NCI-H460 (cell line): ENCODE results near the gene IGHMBP2. TPM values are rescaled to one million over a fixed set of nuclear protein-coding genes. Genes with fewer than 3 reads are reported as not detected.

ENCODE experiments used
- DNase-seq: peaks from one replicate; pipeline ENCODE4 v3.0.0-alpha.2; 2016; ENCODE audit warnings: low read depth; ENCODE audit errors: extremely low read depth
- total RNA-seq: library from RNA; depleted of rRNA; stranded (reverse); fragments of >200 nt; shearing (Covaris generic); gene quantifications from 2 replicates; pipeline ENCODE4 v1.2.3, GENCODE V29; 2014

The IGHMBP2 gene
- total RNA-seq, 1 experiment from 2014 or later = 8.3 TPM

DNA sequence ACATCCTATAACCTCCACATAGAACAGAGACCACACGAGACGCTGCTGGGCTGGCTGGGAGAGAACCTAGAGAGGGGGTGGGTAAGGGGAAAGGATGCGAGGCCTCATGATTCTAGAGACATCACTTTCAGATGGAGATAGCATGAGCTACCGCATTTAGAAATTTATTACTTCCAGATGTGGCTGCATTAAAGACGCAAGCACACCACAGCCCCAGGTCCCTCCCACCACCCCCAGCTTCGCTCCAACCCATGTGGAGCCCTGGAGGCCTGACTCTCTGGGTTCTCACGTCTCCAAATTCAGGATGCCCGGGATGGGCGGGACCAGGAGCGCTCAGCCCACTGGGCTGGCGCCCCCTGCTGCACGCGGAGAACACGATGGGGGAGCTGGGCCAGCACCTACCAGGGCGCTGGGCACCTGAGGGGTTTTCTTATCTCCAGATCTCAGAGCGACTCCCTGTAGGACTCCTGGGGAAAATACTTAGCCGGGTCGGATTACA is 13.7 kb upstream of the IGHMBP2 start:
- no peak for DNase-seq

DNA sequence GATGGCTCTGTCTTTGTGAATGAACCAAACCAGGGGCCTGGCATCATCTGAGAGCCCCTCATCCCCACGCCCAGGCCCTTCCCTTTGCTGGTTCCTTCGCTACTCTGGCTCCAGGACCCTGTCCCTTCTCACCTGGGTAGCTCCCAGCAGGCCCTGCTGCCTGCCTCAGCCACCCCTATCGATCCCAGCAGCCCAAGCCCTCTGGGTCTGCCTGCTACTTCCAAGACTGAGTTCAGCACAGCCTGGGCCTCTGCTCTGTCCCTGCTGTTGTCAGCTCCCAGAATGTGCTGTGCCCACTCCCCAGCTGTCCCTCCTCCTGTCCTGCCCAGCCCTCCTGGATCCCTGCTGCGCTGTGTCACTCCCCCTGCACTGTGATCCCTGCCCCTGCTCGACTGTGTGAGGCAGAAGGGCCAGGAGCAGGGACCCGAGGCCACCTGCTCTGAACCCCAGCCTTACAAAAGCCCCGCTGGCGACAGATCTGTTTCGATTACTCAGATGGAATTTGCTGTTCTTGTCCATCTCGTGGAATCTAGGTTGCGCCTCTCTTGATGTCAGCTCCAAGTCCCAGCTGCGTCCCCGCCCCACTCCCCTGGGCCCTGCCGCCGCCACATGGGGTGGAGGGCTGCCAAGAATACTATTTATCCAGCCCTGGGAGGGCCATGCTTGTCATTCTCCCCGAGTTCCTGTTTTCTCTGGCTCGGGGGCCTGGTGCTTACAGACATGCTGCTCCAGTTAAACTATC is 13.0 kb upstream of the IGHMBP2 start:
- DNase-seq = peak; percentile 23

DNA sequence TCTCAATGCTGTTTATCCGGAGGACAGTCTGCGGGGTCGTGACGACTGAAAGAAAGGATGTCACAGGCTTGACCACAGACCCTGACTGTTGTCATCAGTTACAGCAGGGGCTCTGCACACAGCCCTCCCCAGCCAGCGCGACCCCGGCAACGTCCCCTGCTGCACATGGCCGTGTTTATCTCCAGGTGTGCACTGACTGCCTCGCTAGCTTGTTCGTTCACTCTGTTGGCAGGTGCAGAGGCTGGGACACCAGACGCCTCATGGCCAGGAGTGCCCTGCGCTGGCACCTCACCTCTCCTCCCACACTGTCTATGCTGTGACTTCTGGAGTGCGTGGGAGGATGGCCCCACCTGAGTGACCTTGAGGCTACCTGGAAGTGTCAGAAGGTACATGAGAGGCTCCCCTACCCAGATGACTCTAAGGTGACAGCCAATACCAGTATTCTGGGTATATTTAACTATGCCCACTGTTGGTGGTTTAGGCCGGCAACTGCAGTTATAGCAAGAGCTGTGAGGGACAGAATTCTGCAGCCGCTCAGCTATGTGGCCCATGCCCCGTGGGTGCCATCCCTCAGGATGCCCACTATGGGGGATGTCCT is 12.2 kb upstream of the IGHMBP2 start:
- DNase-seq = no peak

DNA sequence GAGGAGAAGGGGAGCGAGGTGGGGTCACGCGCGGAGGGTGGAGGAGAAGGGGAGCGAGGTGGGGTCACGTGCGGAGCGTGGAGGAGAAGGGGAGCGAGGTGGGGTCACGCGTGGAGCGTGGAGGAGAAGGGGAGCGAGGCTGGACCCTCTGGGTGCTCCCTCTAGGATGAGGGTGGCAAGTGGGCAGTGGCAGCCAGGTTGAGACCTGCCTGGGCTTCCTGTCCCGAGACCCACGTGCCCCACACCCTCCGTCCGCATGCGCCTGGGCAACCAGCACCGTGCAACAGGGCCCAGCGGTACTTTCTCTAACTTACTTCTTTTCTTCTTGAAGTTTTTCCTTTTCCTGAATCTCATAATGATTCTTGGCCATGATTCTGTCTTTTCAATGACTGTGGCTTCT is 11.1 kb upstream of the IGHMBP2 start:
- DNase-seq = no peak

DNA sequence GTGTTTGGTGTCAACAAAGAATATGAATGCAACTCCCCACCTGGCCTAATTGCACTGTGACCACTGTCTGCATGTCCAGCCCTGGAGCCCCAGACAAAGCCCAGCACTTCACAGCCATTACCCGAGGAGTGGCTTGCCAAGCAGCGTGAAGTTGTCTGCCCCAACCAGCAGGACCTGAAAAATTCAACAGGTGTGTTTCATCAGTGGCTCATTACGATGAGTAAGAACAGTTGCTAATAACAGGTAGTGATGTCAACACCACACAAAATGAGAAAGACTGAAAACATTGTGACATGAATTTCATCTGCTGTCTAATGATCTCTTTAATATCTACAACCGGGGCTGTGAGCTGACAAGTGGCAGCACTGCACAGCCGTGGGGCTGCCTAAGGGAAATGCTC is 10.4 kb upstream of the IGHMBP2 start:
- no peak for DNase-seq

DNA sequence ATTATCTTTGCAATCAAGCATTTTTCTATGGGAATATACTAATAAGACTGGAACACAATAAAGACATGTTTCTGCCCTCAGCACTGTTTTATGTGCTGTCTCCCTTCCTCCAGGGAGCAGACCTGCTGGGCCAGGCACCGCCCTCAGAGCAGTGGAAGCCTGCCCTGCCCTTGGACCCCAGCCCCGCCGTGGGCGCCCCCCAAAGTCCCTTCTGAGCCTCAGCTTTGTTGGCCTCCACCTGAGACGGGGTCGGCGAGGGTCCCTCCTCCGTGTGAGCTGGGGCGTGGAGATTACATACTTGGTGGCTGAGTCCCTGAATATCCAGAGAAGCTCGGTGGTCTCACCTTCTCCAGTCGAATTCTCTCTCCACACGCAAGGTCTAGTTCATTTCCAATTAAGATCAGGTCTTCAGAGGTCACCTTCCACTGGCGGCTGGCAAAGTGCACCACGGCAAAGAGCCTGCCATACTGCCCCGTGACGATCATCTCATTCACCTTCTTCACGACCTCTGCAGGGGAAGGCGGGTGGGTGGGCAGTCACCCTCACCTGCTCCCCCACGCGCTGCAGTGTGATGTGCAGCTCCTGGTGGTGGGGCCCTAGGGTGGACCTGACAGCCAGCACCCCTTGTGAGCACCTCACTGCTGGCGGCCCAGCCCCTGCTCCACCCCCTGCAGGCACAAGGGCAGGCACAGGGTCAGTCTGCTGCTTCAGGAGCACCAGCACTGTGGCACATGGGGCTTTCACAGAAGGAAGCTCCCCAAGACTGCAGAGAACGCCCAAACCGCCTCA is 7.3 kb upstream of the IGHMBP2 start:
- no peak for DNase-seq

DNA sequence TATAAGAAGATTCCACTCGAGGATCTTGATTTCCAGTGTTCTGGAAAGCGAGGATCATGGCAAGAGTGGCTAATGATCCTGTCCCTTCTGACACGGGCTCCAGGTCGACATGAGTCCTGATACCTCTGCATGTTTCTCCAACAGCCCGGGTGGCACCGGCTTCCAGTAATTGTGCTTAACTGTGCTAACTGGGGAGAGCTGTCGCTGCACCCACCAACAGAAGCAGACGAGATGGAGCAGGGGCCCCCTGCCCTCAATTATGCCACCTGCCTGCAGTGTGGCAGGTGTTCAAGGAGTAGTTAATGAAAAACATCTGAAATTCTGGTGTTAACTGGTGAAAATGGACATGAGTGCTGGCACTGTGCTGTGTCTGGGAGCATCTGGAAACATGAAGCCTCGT is 6.2 kb upstream of the IGHMBP2 start:
- DNase-seq = no peak

DNA sequence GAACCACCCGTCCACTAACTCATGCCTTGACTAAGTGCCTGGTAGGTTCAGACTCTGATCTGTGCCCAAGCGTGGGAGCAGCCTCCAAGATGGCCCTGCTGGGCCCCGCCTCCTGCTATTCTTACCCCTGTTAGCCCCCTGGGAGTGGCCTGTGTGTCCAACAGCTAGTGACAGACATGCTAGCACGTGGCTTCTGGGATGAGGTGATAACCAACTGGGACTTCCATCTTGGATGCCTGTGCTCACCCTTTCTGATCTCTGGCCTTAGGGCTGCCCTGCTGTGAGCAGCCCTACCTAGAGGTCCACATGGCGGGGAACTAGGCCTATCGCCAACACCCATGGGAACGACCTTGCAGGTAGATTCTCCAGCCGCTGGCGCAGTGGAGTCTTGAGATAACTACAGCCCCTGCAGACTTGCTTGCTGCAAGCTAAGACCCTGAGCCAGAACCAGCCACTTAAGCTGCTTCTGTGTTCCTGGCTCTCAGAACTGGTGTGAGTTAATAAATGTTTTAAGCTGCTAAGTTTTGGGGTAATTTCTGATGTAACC is 2.8 kb upstream of the IGHMBP2 start:
- no peak for DNase-seq

DNA sequence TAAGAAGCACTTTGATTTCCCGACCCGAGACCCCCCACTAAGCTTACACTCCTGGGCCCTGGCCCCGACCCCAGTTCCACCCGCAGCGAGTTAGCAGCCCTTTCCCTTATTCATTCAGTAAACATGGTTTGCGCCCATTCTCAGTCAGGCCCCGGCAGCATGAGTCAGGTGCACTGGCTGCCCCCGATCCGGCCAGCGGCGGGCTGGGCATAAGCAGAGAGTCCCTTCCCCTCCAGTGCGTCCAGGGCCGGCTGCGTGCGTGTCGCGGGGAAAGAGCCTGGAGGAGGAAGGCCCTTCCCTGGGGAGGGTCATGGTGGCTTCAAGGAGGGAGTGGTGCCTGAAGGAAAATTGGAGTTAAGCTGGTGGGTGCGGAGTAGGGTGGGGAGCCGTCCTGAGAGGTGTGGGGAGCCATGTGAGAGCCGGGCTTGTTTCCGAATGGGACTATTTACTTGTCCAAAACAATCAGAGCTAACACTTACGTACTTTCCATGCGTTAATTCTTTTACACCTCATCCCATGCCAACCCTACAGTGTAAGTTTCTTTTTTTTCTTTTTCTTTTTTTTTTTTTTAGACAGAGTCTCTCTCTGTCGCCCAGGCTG is 657 bp downstream of the IGHMBP2 start:
- DNase-seq = no peak

DNA sequence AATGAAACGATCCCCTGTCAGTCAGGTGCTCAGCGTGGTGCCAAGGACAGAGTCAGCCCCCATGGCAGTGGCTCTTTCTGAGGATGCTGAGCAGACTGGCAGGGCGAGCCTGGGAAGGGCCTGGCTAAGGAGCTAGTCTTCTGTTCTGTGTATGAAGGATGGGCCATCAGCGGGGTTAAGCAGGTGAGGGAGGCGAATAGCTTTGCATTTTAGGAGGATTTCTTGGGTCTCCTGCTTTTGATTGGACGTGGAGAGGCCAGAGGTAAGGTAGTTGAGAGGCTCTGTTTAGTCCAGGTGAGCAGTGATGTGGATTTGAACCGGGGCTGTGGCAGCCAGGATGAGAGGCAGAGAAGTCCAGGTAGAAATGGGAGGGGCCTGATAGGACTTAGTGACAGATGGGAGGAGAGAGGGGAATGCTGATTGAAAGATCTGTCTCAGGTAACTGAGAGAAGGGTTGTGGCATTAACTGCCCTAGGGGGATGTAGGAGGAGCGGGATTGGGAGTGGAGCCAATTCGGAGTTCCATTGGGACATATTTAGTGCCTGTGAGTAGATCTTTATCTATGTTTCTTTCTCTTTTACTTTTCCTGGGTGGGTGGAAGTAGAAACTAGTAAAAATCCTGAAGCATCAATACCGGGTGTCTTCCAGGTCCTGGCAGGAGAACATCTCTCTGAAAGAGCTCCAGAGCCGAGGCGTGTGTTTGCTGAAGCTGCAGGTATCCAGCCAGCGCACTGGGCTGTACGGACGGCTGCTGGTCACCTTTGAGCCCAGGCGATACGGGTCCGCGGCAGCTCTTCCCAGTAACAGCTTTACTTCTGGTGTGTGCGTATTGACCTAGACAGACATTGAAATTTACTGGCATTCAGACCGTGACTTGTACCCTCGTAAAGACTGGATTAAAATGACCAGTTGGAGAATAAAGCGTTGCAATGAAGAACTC is 2.0 kb downstream of the IGHMBP2 start:
- no peak for DNase-seq

DNA sequence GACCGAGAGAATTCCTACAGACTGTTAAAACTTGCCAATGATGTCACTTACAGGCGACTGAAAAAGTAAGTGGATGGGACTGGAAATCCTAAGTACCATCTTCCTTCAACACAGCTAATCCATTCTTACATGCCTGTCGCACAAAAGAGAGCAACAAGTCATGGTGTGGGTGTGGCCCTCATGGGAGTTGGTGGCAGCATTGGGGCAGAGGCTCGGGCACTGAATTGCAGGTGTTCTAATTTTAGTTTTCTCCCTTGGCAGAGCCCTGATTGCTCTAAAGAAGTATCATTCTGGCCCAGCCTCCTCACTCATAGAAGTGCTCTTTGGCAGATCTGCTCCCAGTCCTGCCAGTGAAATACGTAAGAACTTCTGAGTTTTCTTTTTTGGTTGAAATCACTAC is 4.6 kb downstream of the IGHMBP2 start:
- DNase-seq = no peak

DNA sequence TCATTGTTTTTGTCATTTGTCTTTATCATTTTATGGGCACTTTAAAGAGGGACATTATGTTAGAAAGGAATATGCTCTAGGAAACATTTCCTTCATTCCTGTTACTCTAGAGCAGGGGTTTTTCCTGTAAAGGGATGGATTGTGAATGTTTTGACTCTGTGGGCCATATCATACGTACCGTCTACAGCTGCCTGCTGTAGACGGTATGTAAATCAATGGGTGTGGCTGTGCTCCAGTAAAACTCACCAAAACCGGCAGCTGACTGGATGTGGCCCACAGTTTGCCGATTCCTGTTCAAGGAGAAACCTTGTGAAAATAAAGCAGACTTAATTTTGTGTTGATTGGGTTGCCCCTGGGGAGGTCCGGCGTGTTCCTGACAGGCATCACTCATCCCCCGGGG is 7.3 kb downstream of the IGHMBP2 start:
- no peak for DNase-seq

DNA sequence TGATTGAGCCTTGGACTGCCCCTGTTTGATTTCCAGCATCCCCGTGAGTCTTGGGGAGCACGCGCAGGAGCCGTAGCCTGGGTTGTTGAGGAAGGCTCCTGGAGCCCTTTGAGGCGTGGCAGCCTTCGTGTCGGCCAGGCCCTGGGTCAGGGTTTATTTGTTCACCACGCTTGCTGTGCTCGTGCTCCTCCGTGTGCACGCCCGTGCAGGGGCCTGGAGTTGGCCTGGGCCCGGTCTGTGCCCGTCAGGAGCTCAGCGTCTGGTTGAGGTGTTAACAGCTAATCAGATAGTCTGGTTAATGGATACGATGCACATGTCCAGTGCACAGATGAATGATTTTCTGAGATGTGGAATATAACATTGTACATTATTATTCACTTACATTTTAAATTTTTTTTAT is 8.0 kb downstream of the IGHMBP2 start:
- DNase-seq = no peak

DNA sequence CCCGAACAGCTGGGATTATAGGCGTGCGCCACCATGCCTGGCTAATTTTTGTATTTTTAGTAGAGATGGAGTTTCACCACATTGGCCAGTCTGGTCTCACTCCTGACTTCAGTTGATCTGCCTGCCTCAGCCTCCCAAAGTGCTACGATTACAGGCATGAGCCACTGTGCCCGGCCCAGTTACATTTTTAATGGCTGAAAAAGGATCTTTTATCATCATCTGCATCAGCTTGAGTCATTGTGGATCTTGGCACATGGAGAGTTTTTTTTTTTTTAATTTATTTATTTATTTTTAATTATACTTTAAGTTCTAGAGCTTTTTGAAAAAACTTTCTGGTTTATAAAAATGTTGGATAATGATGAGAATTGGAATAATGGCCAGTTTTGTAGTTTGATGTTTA is 8.6 kb downstream of the IGHMBP2 start:
- DNase-seq = no peak

DNA sequence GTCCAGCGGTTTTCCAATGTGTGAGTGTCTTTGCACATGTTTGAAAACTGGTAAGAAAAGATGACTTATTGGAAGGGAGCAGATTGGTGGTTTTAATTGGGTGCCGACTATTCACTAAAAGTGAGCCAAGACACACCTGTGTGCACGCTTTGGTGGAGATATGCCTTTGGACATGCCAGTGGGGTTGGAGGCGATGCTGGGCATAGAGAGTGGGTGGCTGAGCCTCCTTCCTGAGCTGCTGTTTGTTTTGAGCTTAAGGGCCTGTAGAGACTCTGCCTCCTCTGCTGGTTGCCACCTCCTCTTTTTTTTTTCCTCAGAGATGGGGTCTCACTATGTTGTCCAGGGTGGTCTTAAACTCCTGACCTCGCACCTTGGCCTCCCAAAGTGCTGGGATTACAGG is 9.5 kb downstream of the IGHMBP2 start:
- no peak for DNase-seq

DNA sequence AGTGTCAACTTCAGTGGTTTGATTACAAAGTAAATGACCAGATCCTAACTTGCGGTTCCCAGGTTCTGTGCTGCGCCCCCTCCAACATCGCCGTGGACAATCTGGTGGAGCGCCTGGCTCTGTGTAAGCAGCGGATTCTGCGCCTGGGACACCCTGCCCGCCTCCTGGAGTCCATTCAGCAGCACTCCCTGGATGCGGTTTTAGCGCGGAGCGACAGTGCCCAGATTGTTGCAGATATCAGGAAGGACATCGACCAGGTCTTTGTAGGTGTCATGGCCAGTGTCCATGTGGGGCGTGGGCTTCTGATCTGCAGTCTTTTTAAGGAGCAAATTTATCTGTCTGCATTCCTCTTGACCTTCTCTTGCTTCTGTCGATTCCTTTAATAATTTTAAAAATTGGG is 11.1 kb downstream of the IGHMBP2 start:
- DNase-seq = no peak

DNA sequence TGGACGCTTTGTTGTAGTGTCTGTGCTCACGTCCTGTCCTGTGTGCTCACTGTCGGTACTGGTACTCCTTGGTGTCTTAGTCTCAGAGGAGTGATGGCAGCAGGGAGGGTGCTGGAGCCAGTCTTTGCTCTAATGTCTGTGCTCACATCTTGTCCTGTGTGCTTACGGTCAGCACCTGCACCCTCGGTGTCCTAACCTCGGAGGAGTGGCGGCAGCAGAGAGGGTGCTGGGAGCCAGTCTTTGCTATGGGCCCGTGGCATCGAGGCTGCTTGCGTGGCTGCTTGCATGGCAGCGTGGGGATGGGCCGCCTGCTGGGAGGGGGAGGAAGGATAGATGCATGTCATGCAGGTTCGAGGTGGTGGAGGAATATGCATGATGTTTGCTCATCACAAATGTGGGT is 12.7 kb downstream of the IGHMBP2 start:
- DNase-seq = no peak

DNA sequence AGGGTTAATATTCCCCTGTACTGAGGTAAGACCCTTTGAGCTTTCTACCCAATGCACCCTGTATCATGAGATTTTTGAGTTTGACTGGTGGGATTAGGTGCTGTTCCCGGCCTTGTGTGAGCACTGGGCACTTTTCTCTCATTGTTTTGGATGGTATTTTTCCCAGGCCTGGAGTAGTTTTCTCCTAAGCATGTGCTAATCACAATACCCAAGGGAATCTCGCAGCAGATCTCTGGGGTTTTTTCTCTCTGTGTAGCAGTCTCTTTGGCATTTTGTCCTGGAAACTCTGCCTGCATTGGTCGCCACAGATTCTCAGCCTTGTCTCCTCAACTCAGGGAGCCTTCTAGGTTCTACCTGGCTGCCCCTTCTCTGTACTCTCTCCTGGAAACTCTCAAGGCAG is 19.9 kb downstream of the IGHMBP2 start:
- DNase-seq = no peak

DNA sequence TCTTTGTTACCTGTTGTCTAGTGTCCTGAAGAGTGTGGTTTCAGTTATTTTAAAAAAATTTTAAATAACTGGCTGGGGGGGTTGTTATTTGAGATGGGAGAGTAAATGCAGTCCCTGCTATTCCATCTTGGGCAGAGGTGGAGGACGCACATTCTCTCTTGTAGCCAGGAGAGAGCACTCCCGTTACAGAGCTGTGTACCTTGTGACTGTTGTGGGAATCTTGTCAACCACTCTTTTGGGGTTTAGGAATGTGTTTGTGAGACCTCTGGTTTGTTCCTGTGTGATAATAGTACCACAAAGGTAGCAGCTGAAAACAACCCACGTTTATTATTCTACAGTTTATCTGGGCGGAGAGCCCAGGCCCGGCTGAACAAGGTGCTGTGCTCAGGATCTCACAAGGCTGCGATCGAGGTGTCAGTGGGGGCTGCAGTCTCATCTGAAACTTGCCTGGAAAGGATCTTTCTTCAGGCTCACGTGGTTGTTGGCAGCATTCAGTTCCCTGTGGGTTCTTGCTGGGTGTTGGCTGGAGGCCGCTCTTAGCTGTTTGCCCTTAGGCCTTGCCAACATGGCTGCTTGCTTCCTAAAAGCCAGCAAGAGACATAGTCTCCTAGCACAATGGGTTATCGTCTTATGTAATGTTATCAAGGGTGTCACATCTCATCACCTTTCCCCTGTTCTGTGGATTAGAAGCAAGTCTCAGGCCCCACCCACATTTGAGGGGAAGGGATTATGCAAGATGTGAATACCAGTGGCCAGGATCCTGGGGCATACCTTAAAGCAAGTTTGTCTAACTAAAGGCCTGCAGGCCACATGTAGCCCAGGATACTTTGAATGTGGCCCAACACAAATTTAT is 20.6 kb downstream of the IGHMBP2 start:
- no peak for DNase-seq
